Gastrocnemius medialis (tissue), 4 donors: ENCODE results near the gene IQCM. TPM values are rescaled to one million over a fixed set of nuclear protein-coding genes. Genes with fewer than 3 reads are reported as not detected.

ENCODE experiments used
- ATAC-seq, 2 donors: fragments of 150-250 bp; one replicate each; pipeline ENCODE4 v1.9.1; 2016
- DNase-seq, 2 donors: peaks; one replicate each; pipeline ENCODE4 v3.0.0-alpha.2; 2019
- H3K27ac ChIP-seq, 4 donors: fragments of 200-600 bp; sonication (generic); 1 replicate in 1 of 4; 2 replicates in 3 of 4; pipeline ENCODE4 v1.5.1; 2016 to 2018; ENCODE audit warnings: mild to moderate bottlenecking in 2 of 4, moderate library complexity in 1 of 4
- H3K27me3 ChIP-seq, 3 donors: fragments of 200-600 bp; sonication (generic) in 2 of 3; 1 replicate in 1 of 3; 2 replicates in 2 of 3; pipeline versions ENCODE4 v1.5.1 to v1.6.0; 2016 to 2019; ENCODE audit warnings: mild to moderate bottlenecking in 1 of 3, moderate library complexity in 1 of 3
- H3K36me3 ChIP-seq, 2 donors: fragments of 200-600 bp; sonication (generic) in 1 of 2; one replicate each; pipeline ENCODE4 v1.5.1; 2017 to 2018
- H3K4me1 ChIP-seq, 2 donors: fragments of 200-600 bp; sonication (generic) in 1 of 2; one replicate each; pipeline ENCODE4 v1.5.1; 2016 to 2017; ENCODE audit warnings: mild to moderate bottlenecking in 2 of 2
- H3K4me3 ChIP-seq, 4 donors: fragments of 200-600 bp; sonication (generic) in 3 of 4; 1 replicate in 1 of 4; 2 replicates in 3 of 4; pipeline ENCODE4 v1.5.1; 2016 to 2019; ENCODE audit warnings: mild to moderate bottlenecking in 2 of 4
- H3K9me3 ChIP-seq, 3 donors: fragments of 200-600 bp; sonication (generic) in 2 of 3; 1 replicate in 1 of 3; 2 replicates in 2 of 3; pipeline ENCODE4 v1.5.1; 2016 to 2019
- POLR2A ChIP-seq, 2 donors: fragments of 450-650 bp; IDR thresholded peaks; one replicate each; pipeline ENCODE4 v1.6.1; 2017; ENCODE audit warnings: antibody characterized with exemption in 2 of 2, mild to moderate bottlenecking in 2 of 2, moderate library complexity in 2 of 2
- in situ Hi-C, 4 donors: fragments of 200-750 bp; cut with MboI; loops; one replicate each; pipeline versions ENCODE4 v1.15.0 to v1.8.0; 2017; ENCODE audit warnings: low sequenced_read_pairs in 4 of 4
- intact Hi-C: fragments of 100-400 bp; cut with DNase I; formaldehyde crosslinking; loops from one replicate; pipeline ENCODE4 v1.15.1; 2023; ENCODE audit warnings: low total_unique reads
- total RNA-seq, 4 donors: library from RNA; depleted of rRNA; stranded (reverse); fragments of >200 nt; gene quantifications; one replicate each; pipeline versions ENCODE4 v1.1.0 to v1.2.3, GENCODE V29; 2016
- TF ChIP-seq, protein P1 (sequence below), 5 experiments: fragments of 450-650 bp in 3 of 5; fragments of 200-600 bp in 2 of 5; sonication (generic) in 2 of 5; IDR thresholded peaks in 4 of 5; conservative IDR thresholded peaks in 1 of 5; 1 replicate in 4 of 5; 2 replicates in 1 of 5; pipeline ENCODE4 v1.5.1; 2016 to 2019; ENCODE audit warnings: antibody characterized with exemption in 5 of 5, mild to moderate bottlenecking in 3 of 5, moderate library complexity in 3 of 5

The IQCM gene
- total RNA-seq, 4 donors from 2014 or later: 0.25 TPM; not detected in 3

DNA sequence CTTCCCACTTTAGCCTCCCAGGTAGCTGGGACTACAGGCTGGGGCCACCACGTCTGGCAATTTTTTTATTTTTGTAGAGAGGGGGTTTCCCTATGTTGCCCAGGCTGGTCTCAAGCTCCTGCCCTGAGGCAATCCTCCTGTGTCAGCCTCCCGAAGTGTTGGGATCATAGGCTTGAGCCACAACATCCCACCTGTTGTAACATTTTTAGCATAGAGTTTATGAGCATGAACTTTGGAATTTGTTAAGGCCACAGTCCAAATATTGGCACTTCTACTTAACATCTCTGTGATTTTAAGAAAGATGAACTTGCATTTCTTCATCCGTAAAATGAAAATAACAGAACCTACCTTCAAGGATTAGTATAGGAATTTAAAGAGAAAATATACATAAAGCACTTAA lies 445.6 kb downstream of the IQCM start:
- in situ Hi-C loops: no loop called here
- TF ChIP-seq, protein P1, sequence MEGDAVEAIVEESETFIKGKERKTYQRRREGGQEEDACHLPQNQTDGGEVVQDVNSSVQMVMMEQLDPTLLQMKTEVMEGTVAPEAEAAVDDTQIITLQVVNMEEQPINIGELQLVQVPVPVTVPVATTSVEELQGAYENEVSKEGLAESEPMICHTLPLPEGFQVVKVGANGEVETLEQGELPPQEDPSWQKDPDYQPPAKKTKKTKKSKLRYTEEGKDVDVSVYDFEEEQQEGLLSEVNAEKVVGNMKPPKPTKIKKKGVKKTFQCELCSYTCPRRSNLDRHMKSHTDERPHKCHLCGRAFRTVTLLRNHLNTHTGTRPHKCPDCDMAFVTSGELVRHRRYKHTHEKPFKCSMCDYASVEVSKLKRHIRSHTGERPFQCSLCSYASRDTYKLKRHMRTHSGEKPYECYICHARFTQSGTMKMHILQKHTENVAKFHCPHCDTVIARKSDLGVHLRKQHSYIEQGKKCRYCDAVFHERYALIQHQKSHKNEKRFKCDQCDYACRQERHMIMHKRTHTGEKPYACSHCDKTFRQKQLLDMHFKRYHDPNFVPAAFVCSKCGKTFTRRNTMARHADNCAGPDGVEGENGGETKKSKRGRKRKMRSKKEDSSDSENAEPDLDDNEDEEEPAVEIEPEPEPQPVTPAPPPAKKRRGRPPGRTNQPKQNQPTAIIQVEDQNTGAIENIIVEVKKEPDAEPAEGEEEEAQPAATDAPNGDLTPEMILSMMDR (IDR thresholded peaks at IDR 0.05 in 4 of 5, conservative IDR thresholded peaks at IDR 0.05 in 1 of 5): no peak
- intact Hi-C loops: loop anchor here (10.0 kb wide), 1 partner anchor 525 kb away; no protein-coding TSS in a partner anchor

DNA sequence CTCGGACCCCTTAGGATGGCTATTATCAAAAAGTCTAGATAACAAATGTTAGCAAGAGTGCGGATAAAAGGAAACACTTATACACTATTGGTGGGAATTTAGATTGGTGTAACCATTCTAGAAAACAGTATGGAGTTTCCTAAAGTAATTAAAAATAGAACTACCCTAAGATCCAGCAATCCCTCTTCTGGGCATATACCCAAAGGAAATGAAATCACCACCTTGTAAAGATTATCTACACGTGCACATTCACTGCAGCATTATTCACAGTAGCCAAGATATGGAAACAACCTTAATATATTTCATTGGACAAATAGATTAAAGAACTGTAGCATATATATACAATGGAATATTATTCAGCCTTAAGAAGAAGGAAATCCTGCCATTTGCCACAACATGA lies 462.4 kb downstream of the IQCM start:
- no peak overlapping the region for H3K27ac ChIP-seq
- no peaks in the 10 kb centered on the region for H3K4me1 ChIP-seq
- H3K27me3 ChIP-seq: no peaks in the 10 kb centered on the region
- intact Hi-C loops (no loop called here), in situ Hi-C loops (no loop called here)
- no peaks in the 10 kb centered on the region for H3K9me3 ChIP-seq
- no peak overlapping the region for H3K4me3 ChIP-seq
- TF ChIP-seq, protein P1 (IDR thresholded peaks at IDR 0.05 in 4 of 5, conservative IDR thresholded peaks at IDR 0.05 in 1 of 5): no peak
- no peak for TF ChIP-seq POLR2A (IDR thresholded peaks at IDR 0.05)
- DNase-seq (no peak), ATAC-seq (no peak)
- H3K36me3 ChIP-seq: no peaks in the 10 kb centered on the region

More for the DNA sequence above, 445.6 kb downstream of the IQCM start:
- H3K27ac ChIP-seq: no peak overlapping the region
- H3K27me3 ChIP-seq: no peaks in the 10 kb centered on the region
- no peaks in the 10 kb centered on the region for H3K4me1 ChIP-seq
- H3K9me3 ChIP-seq: no peaks in the 10 kb centered on the region
- no peak overlapping the region for H3K4me3 ChIP-seq
- DNase-seq: no peak
- no peaks in the 10 kb centered on the region for H3K36me3 ChIP-seq
- ATAC-seq: no peak

DNA sequence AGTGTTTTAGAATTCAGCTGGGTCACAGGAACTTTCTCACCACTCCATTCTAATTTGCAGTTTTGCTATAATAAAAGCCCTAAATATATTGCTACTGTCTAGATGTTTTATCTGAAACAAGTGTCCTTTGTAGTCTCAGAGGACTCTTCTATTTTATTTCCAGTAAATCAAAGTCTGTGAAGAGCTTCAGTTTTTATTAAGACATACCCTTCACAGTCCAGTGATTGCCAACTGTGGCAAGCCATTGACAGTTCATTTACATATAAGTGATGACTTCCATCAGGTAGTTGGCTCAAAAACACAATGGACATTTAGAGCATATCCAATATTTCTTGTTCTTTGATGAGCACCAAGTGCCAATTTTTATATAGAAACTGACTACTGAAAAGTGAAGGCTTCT lies 466.1 kb downstream of the IQCM start:
- no peak for DNase-seq
- Histone ChIP-seq H3K36me3 (no peaks in the 10 kb centered on the region), H3K4me1 (no peaks in the 10 kb centered on the region), H3K9me3 (no peaks in the 10 kb centered on the region), H3K27me3 (no peaks in the 10 kb centered on the region), H3K27ac (no peak overlapping the region), H3K4me3 (no peak overlapping the region)
- in situ Hi-C loops (no loop called here), intact Hi-C loops (no loop called here)
- no peak for ATAC-seq
- TF ChIP-seq POLR2A (IDR thresholded peaks at IDR 0.05): no peak

DNA sequence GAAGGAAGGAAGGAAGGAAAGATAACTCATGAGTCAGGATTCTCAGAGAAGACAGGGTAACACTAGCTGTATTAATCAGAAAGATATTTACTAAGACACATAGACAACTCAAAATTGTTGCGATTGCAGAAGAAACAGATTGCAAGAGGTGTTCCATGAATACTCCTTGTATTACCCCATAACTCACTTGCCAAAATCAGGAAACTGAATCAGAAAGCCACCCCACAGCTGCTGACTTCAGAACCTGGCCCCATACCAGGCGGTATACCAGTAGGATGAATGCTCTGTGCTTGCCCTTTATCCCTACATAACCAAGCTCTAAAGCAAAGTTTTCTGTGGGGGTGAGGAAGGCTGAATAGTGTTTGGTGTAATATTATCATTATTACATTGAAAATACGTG lies 468.5 kb downstream of the IQCM start:
- in situ Hi-C loops: no loop called here
- Histone ChIP-seq H3K9me3 (no peaks in the 10 kb centered on the region), H3K36me3 (no peaks in the 10 kb centered on the region), H3K4me3 (no peak overlapping the region), H3K27me3 (no peaks in the 10 kb centered on the region), H3K4me1 (no peaks in the 10 kb centered on the region), H3K27ac (no peak overlapping the region)
- intact Hi-C loops: no loop called here
- TF ChIP-seq POLR2A (IDR thresholded peaks at IDR 0.05): no peak
- TF ChIP-seq, protein P1 (IDR thresholded peaks at IDR 0.05 in 4 of 5, conservative IDR thresholded peaks at IDR 0.05 in 1 of 5): no peak
- ATAC-seq (no peak), DNase-seq (no peak)

DNA sequence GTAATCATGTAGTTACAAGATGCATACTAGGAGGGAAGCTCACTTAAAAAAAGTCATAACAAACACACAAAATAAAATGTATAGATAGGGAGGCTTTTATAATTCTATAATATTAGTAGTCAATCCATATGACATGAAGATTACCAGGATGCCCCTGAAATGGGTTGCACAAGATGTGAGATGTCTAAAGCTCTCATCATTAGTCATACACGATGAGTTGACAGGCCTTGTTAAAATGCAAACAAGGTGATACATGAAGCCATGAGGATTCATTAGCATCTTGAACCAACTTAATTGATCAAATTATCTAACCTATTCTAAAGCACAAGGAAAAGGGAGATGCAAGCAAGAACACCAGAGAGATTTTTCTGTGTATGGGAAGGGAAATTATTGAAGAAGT lies 470.2 kb downstream of the IQCM start:
- no peak overlapping the region for H3K27ac ChIP-seq
- TF ChIP-seq POLR2A (IDR thresholded peaks at IDR 0.05): no peak
- TF ChIP-seq, protein P1 (IDR thresholded peaks at IDR 0.05 in 4 of 5, conservative IDR thresholded peaks at IDR 0.05 in 1 of 5): no peak
- in situ Hi-C loops: no loop called here

More for the DNA sequence above, 470.2 kb downstream of the IQCM start:
- no peaks in the 10 kb centered on the region for H3K4me1 ChIP-seq
- no peaks in the 10 kb centered on the region for H3K27me3 ChIP-seq
- DNase-seq (no peak), ATAC-seq (no peak)
- no peaks in the 10 kb centered on the region for H3K9me3 ChIP-seq
- no peaks in the 10 kb centered on the region for H3K36me3 ChIP-seq
- no peak overlapping the region for H3K4me3 ChIP-seq
- intact Hi-C loops: no loop called here
